H54 (cell line): Measurements from ENCODE around the gene RFTN1.

Experiments used
- DNase-seq: peaks from one replicate; pipeline ENCODE4 v3.0.0; 2011; ENCODE audit warnings: low spot score, mixed read lengths; ENCODE audit not compliant: insufficient read length
- FAIRE-seq: peaks from 3 replicates; lab custom pipeline; 2011; peaks lifted over from hg19 to GRCh38; lab: Jason Lieb, UNC
- POLR2A ChIP-seq: IDR thresholded peaks from 2 replicates; pipeline ENCODE4 v1.6.1; 2011; ENCODE audit warnings: low read depth, mild to moderate bottlenecking, low read length

The RFTN1 gene

DNA sequence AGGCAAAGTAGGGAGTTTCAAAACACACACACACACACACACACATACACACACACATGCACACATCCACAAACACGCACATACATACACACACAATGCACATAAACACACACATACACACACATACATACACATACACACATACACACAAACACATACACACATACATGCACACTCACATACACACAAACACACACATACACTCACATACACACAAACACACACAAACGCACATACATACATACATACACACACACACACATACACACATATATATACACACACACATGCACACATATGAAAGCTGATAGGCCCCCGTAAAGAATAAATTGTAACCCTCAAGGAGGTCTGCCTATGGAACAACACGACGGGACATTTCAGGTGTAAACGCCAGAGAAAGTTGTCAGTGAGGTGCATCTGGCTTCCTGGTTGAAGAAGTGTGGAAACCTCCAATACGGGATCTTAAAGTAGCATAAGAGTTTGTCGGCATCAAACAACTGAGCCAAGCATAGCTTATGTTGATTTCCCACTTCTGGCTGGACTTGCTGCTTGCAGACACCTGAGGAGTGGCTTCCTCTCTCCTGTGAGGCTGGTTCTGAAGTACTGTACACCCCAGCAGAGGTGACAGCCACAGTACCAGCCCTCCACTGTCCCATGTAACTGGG, 5.8 kb downstream of the RFTN1 start:
- DNase-seq (no peak), FAIRE-seq (no peak)
- TF ChIP-seq POLR2A: no peak

DNA sequence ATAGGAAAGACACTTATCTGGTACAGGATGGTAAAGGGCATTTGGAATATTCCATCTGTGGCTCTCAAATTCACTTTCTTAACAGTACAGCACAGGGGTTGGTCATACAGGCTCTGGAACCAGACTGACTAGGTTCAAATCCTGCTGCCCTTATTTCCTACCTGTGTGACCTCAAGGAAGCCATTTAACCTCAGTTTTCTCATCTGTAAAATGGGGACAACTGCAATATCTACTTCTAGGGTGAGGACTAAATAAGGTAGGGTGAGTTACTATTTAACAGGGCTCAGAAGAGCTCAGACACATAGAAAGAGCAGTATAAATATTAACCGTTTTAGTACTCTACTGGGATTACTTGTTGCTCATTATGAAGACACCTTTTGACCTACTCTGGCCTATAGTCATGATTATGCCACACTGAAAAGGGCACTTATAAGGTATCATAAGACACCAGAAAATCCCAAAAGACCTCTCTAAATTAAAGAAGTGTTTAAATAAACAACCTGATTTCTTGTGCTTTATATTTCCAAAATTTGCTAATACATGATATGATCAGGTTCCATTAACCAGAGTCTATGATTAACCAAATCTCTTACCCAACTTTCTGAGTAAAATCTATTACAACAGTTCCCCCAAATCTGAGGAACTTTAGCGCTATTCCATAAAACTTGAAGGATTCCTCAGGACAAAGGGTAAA, 6.5 kb downstream of the RFTN1 start:
- FAIRE-seq: no peak

DNA sequence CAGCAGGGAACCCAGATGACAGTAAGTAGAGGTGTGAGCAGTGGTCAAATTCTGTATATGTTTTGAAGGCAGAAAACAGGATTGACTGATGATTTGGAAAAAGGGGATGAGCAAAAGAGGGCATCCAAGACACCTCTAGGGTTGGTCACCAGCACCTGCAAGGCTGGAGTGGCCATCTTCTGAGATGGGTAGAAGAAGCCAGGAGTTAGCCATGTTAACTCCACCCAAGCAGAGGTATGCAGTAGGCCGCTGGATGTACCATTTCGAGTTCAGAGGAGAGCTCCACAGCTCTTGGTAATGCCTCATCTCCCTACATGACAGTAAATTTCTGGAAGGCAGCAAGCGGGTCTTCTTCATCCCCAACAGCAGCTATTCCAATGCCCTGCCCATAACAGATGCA, 7.0 kb downstream of the RFTN1 start:
- DNase-seq (no peak), FAIRE-seq (no peak)
- TF ChIP-seq POLR2A: no peak

More for the DNA sequence above, 6.5 kb downstream of the RFTN1 start:
- no peak for TF ChIP-seq POLR2A
- DNase-seq: no peak

DNA sequence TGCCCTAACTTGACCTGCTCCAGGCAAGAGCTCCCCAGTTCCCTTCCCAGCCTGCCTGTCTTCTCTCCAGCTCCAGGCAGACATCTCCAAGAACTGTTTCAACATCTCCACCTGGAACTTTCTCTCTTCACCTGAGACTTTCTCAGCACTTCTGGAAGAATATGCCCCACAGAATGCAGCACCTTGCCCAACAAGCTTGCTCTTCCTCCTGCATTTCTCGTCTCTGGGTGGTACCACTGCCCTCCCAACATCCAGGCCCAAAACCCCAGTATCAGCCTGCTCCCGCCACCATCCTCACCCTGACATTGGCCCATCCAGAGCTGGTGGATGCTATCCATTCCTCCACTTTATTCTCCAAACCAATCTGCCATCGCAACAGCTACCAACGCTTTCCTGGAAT, 8.8 kb downstream of the RFTN1 start:
- DNase-seq: no peak
- FAIRE-seq: no peak

DNA sequence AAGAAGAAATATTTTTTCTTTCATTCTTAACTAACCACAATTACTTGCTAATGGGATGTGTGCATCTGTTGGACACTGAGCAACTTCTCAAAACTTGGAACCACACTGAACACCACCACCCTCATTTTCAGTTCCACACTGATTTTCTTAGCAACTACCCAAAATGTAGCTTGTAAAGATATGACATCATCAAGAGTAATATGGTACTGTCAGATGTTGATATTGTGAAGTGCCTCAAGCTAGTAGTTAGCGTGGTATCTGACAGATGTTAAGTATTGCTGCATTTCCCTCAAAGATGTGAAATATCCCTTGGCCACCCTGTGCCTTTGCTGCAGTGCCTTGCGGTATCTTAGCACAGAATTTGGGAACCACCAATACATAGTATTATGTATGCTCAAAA, 9.3 kb downstream of the RFTN1 start:
- DNase-seq (no peak), FAIRE-seq (no peak)
- TF ChIP-seq POLR2A: no peak

More for the DNA sequence above, 8.8 kb downstream of the RFTN1 start:
- TF ChIP-seq POLR2A: no peak

DNA sequence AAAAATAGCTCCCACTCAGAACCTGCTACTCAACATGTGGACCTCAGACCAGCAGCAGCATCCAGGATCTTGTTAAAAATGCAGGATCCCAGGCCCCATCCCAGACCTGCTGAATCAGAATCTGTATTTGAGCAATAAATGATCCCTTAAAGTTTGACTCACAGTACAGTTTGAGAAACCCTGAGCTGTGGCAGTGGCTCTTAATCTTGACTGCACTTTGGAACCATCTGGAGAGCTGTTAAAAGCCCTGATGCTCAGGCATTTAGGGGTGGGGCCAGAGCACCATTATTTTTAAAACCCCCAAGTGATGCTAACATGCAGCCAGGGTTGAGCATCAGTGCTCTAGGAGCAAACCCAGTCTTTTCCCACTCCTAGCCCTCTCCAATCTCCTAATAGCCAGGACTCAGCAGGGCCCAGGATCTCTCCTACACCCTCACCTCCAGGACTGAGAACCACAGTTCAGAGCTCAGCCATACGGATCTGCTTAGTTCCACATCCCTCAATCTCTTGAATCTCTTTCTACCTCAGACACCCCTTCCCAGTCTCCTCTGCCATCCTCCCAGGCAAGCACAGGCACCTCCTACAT, 10.2 kb downstream of the RFTN1 start:
- FAIRE-seq: no peak
- DNase-seq: no peak
- TF ChIP-seq POLR2A: no peak

DNA sequence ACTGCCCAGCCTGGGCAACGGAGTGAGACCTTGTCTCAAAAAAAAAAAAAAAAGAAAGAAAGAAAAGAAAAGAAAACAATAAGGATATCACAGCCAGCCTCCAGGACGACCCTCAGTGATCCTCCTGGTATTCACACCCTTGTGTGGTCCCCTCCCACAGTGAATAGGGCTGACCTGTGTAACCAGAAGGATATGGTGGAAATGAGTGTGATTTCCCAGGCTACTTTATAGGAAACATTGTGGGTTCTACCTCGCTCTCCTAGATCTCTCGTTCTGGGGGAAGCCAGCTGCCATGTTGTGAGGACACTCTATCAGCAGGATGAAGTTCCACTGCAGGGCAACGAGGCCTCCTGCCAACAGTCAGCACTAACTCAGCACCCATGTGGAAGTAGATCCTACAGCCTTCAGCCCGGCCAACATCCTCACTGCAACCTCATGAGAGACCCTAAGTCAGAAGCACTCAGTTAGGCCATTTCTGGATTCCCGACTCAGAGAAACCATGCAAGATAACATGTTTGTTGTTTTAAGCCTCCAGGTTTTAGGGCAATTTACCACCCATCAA, 11.1 kb downstream of the RFTN1 start:
- FAIRE-seq (no peak), DNase-seq (no peak)
- no peak for TF ChIP-seq POLR2A

DNA sequence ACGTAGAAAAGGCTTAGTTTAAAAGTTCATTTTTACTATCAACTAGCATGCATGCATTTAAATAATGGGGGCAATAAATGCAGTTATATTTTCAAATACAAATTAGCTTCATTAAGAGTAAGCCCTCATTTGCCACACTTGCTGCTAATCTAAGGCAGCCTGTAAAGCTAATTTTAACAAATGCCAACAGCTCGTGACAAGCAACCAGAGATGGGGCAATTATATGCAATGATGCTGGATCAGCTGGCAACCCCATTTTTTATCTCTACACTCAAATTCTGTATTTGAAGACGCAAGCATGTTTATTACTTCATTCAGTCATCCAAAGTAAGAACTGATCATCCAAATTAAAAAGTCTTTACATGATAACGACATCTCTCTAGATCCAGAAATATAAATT, 12.1 kb downstream of the RFTN1 start:
- no peak for DNase-seq
- TF ChIP-seq POLR2A: no peak
- FAIRE-seq: no peak

DNA sequence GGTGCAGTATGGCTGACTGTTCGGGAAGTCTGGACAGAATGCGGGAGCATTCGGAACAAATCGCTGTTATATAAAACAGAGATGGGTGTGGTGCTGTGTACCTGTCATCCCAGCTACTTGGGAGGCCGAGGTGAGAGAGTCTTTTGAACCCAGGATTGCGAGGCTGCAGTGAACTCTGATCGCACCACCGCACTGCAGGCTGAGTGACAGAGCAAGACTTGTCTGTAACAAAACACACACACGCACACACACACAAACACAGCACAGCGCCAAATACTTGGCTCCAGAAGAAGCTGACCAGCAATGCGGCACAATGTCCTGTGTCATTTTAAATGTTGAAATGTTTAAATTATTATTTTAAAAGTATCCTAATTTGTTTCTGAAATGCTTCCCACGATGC, 12.6 kb downstream of the RFTN1 start:
- TF ChIP-seq POLR2A: no peak
- no peak for DNase-seq
- no peak for FAIRE-seq

DNA sequence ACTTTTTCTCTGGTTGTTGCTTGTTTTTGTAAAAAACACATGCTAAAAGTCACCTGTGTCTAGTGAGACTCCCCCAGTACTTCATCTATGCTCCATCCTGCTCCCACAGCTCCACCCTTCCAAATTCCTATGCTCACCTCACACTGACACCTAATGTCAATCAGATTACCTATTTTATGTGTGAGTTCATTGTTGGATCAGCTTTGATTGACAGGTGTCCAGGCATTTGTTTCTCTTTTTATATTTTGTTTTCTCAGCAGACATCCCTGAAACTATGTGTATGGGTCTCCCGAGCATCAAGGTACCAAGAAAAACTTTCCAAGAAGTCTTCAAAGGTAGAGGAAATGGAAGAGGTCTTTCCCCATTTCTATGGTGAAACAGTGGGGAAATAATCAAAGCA, 13.4 kb downstream of the RFTN1 start:
- FAIRE-seq (no peak), DNase-seq (no peak)
- no peak for TF ChIP-seq POLR2A

DNA sequence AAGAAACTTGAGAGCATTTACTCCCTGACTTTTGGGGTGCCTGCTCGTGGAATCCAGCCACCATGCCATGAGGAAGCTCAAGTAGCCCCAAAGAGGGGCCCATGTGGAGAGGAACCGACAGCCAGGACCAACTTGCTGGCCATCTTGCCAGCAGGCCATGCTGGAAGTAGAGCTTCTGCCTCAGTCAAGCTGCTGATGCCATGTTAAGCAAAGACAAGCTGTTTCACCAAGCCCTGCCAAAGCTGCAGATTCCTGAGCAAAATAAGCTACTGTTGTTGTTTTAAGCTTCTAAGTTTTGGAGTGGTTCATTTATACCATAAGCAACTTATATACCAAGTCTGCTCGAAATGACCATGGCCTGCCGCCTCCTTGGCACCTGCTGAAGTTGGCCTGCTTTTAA, 14.1 kb downstream of the RFTN1 start:
- no peak for DNase-seq
- no peak for TF ChIP-seq POLR2A
- no peak for FAIRE-seq

DNA sequence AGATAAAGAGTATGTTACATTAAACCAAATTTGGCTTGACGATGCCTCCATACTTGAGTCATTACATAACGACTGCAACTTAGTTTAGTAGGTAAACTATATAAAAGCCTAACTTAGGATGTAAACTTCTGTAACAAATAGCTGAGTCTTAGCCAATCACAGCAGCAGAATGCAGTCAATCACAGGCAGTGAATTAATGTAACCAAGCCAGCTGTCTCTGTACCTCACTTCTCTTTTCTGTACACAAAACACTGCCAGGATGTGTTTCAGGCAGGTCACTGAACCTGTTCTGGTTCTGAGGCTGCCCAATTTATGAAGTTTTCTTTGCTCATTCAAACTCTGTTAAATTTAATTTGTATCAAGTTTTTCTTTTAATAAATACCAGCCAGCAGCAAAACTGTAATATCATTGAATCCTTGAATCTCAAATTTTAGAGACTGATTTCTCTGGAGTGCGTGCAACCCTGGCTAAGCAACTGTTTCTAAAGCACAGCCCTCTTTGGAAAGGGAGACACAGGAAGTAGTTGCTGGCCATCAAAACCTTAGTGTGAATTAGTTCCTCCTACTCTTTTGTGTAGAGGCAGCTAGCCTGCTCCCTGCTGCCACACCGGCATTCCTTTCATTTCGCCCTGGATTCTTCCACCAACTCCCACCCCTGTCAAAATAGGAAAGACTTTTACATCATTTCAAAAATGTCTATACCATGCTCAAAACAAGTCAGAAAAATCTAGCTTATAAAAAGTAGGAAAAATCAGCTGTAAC, 15.2 kb downstream of the RFTN1 start:
- no peak for FAIRE-seq
- no peak for TF ChIP-seq POLR2A
- DNase-seq: no peak

DNA sequence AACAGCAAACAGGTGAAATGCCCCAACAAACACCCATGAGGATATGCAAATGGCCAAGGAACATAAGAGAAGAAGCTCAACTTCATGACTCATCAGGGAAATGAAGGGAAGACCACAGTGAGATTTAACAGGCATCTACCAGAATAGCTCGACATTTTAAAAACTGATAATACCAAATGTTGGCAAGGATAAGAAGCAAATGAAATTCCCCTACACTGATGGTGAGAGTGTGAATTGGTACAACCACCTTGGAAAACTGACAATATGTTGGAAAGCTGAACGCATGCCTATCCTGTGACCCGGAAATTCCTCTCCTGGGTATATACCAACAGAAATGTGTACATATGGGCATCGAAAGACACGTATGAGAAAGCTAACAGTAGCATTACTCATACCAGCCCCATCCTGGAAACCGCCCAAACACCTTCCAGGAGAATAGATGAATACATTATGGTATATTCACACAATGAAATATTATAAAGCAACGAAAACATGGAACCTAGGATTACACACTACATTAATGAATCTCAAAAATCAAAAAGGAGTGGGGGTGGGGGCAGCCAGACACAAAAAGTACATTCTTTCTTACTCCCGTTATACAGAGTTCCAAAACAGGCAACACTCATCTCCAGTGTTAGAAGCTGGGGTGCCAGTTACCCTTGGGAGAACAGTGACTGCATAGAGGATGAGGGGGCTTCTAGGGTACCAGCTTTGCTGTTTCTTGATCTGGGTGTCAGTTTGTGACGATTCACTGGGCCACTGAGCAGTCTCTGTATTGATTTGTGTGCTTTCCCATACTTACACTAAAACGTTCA, 16.9 kb downstream of the RFTN1 start:
- no peak for FAIRE-seq
- DNase-seq: no peak
- TF ChIP-seq POLR2A: no peak
